K562 (cell line): ENCODE measurements around the gene SHISA4. TPM values are rescaled to one million over a fixed set of nuclear protein-coding genes. Genes with fewer than 3 reads are reported as not detected.

Experiments
- ATAC-seq: fragments of 200-7000 bp; cut with Tn5 transposase; 3 replicates; pipeline ENCODE4 v1.9.1; 2020; ENCODE audit warnings: moderate library complexity
- BruUV-seq: library from RNA; stranded (reverse); fragments of 400-500 nt; replicated peaks from 2 replicates; lab custom pipeline; 2021; lab: Mats Ljungman, UMichigan
- CTCF ChIA-PET: fragments of 300-600 bp; formaldehyde crosslinking; extraction: SDS; loops from one replicate; lab custom pipeline; 2021; ENCODE audit warnings: low intra/inter-chr PET ratio; lab: Yijun Ruan, JAX
- POLR2A ChIA-PET: fragments of 300-600, 350-650 bp; sonication (Branson Sonifier 250); formaldehyde crosslinking; extraction: SDS; loops from one replicate; lab custom pipeline; 2021; ENCODE audit warnings: antibody characterized with exemption, inconsistent platforms; lab: Yijun Ruan, JAX
- DNase-seq, 4 experiments: peaks; one replicate each; pipeline versions ENCODE4 v3.0.0 to v3.0.0-alpha.2; 2011 to 2018; ENCODE audit warnings: low spot score in 3 of 4, mixed read lengths in 3 of 4; ENCODE audit errors: extremely low read depth in 1 of 4
- FAIRE-seq: peaks from 2 replicates; lab custom pipeline; 2011; peaks lifted over from hg19 to GRCh38; lab: Jason Lieb, UNC
- H2AFZ ChIP-seq: 2 replicates; pipeline ENCODE4 v1.6.0; 2011; ENCODE audit warnings: low read depth, low read length, control low read depth, inconsistent platforms
- H3K27ac ChIP-seq: fragments of 200-600 bp; 3 replicates; pipeline ENCODE4 v1.8.0; 2011; ENCODE audit warnings: low read depth, mild to moderate bottlenecking, control low read depth, inconsistent platforms, low read length, moderate library complexity, mixed read lengths; ENCODE audit errors: extremely low read depth
- H3K27me3 ChIP-seq, 2 experiments: fragments of 300-600 bp in 1 of 2; 2 replicates in 1 of 2; 3 replicates in 1 of 2; pipeline versions ENCODE4 v1.6.0 to v1.8.0; 2011; ENCODE audit warnings: inconsistent platforms in 2 of 2, low read length in 2 of 2, mild to moderate bottlenecking in 1 of 2, mixed read lengths in 1 of 2, moderate library complexity in 1 of 2; ENCODE audit not compliant: control insufficient read depth in 2 of 2, insufficient read depth in 2 of 2
- H3K36me3 ChIP-seq: fragments of 300-600 bp; 3 replicates; pipeline ENCODE4 v1.8.0; 2011; ENCODE audit warnings: mild to moderate bottlenecking, low read length, inconsistent platforms; ENCODE audit not compliant: control insufficient read depth, insufficient read depth
- H3K4me1 ChIP-seq, 2 experiments: fragments of 200-600 bp in 1 of 2; replicated peaks in 1 of 2; 2 replicates in 1 of 2; 3 replicates in 1 of 2; pipeline versions ENCODE4 v1.5.1 to v1.8.0; 2011; ENCODE audit warnings: inconsistent platforms in 2 of 2, low read length in 2 of 2, mild to moderate bottlenecking in 1 of 2, mixed read lengths in 1 of 2, moderate library complexity in 1 of 2; ENCODE audit not compliant: control insufficient read depth in 2 of 2, insufficient read depth in 2 of 2
- H3K4me2 ChIP-seq: 2 replicates; pipeline ENCODE4 v1.6.1; 2011; ENCODE audit warnings: low read length, control low read depth, inconsistent platforms, mixed read lengths; ENCODE audit not compliant: insufficient read depth
- H3K4me3 ChIP-seq: fragments of 200-600 bp; sonication (generic), shearing (Covaris generic); 2 replicates; pipeline ENCODE4 v1.5.1; 2016; ENCODE audit warnings: control low read depth, inconsistent platforms
- H3K79me2 ChIP-seq: fragments of 200-600 bp; 3 replicates; pipeline ENCODE4 v1.8.0; 2011; ENCODE audit warnings: low read length, inconsistent platforms; ENCODE audit not compliant: control insufficient read depth, insufficient read depth
- H3K9ac ChIP-seq, 2 experiments: 2 replicates each; pipeline versions ENCODE4 v1.6.0 to v1.6.1; 2011; ENCODE audit warnings: low read depth in 2 of 2, low read length in 2 of 2, control low read depth in 1 of 2, inconsistent platforms in 1 of 2, mild to moderate bottlenecking in 1 of 2, mixed read lengths in 1 of 2; ENCODE audit not compliant: insufficient read depth in 1 of 2
- H3K9me1 ChIP-seq: one replicate; pipeline ENCODE4 v1.6.0; 2011; ENCODE audit warnings: inconsistent platforms, mild to moderate bottlenecking, low read length, moderate library complexity; ENCODE audit not compliant: control insufficient read depth, insufficient read depth
- H3K9me3 ChIP-seq: replicated peaks from 2 replicates; pipeline ENCODE4 v1.5.1; 2011; ENCODE audit warnings: low read depth, low read length, inconsistent platforms; ENCODE audit not compliant: control insufficient read depth, insufficient read depth
- H4K20me1 ChIP-seq: replicated peaks from 2 replicates; pipeline ENCODE4 v1.6.1; 2011; ENCODE audit warnings: low read length, inconsistent platforms, mixed read lengths; ENCODE audit not compliant: control insufficient read depth, insufficient read depth
- ATF3 ChIP-seq, 2 experiments: fragments of 450-650 bp in 1 of 2; sonication (generic) in 1 of 2; formaldehyde crosslinking in 1 of 2; IDR thresholded peaks in 1 of 2; conservative IDR thresholded peaks in 1 of 2; 2 replicates each; pipeline versions ENCODE4 v1.6.1 to v1.8.1; 2016 to 2023; ENCODE audit warnings: mild to moderate bottlenecking in 2 of 2, moderate library complexity in 2 of 2, inconsistent platforms in 1 of 2, missing genetic modification reagents in 1 of 2
- CBFA2T3 ChIP-seq: fragments of 450-650 bp; IDR thresholded peaks from 2 replicates; pipeline ENCODE4 v1.6.1; 2017
- CBX5 ChIP-seq: IDR thresholded peaks from 2 replicates; pipeline ENCODE4 v1.6.1; 2014; ENCODE audit warnings: low read depth, borderline replicate concordance
- COPS2 ChIP-seq: fragments of 450-650 bp; conservative IDR thresholded peaks from 2 replicates; pipeline ENCODE4 v1.6.1; 2016; ENCODE audit warnings: mild to moderate bottlenecking, moderate library complexity
- CXXC5 ChIP-seq: fragments of 250-450 bp; sonication (Bioruptor Pico); IDR thresholded peaks from 2 replicates; pipeline ENCODE4 v1.8.0; 2022; ENCODE audit warnings: inconsistent platforms, mild to moderate bottlenecking, moderate library complexity
- MAFF ChIP-seq: IDR thresholded peaks from 2 replicates; pipeline ENCODE4 v1.6.1; 2012; ENCODE audit warnings: low read length, improper control_type of control experiment
- NCOA6 ChIP-seq: fragments of 450-650 bp; IDR thresholded peaks from 2 replicates; pipeline ENCODE4 v1.6.1; 2017; ENCODE audit warnings: mild to moderate bottlenecking
- SRF ChIP-seq, 2 experiments: fragments of 250-450, 450-650 bp in 1 of 2; sonication (Bioruptor Pico) in 1 of 2; sonication (generic) in 1 of 2; formaldehyde crosslinking; IDR thresholded peaks; 2 replicates each; pipeline versions ENCODE4 v1.5.0 to v1.5.1; 2020 to 2022; ENCODE audit warnings: mild to moderate bottlenecking in 1 of 2, missing genetic modification reagents in 1 of 2
- WHSC1 ChIP-seq: IDR thresholded peaks from one replicate; pipeline ENCODE4 v1.6.1; 2012; ENCODE audit warnings: low read length, control low read depth, inconsistent platforms
- ZBTB12 ChIP-seq: fragments of 250-450 bp; sonication (Bioruptor Pico); IDR thresholded peaks from 2 replicates; pipeline ENCODE4 v1.4.0; 2020
- ZBTB2 ChIP-seq: fragments of 450-650 bp; IDR thresholded peaks from 2 replicates; pipeline ENCODE4 v1.6.1; 2016; ENCODE audit warnings: antibody characterized with exemption
- ZBTB7A ChIP-seq: IDR thresholded peaks from 2 replicates; pipeline ENCODE4 v1.6.1; 2011; ENCODE audit warnings: low read depth, mild to moderate bottlenecking, low read length, moderate library complexity, borderline replicate concordance; ENCODE audit not compliant: control insufficient read depth
- ZNF121 ChIP-seq: sonication (generic); formaldehyde crosslinking; conservative IDR thresholded peaks from 2 replicates; pipeline ENCODE4 v1.8.0; 2022; ENCODE audit warnings: missing genetic modification reagents
- ZNF592 ChIP-seq: fragments of 450-650 bp; IDR thresholded peaks from 2 replicates; pipeline ENCODE4 v1.6.1; 2017; ENCODE audit warnings: antibody characterized with exemption, mild to moderate bottlenecking
- WGBS: fragments of 100-300 bp; shearing (Covaris generic); methylation state at CpG from one replicate; pipeline ENCODE4 v1.1.6; 2016; ENCODE audit warnings: low coverage, mixed read lengths; ENCODE audit not compliant: insufficient coverage; ENCODE audit errors: missing lambda C conversion rate; 5-methylcytosine and 5-hydroxymethylcytosine counted together
- in situ Hi-C: fragments of 300-500 bp; cut with MboI; formaldehyde crosslinking; loops from 4 replicates; pipeline ENCODE4 v1.15.0; 2018; ENCODE audit warnings: inconsistent platforms, mixed read lengths
- intact Hi-C: fragments of 100-400 bp; cut with micrococcal nuclease; formaldehyde crosslinking; loops from 2 replicates; pipeline ENCODE4 v1.14.2; 2022
- polyA plus RNA-seq, 8 experiments: library from polyadenylated mRNA; depleted of rRNA in 4 of 8; stranded (reverse) in 5 of 8; unstranded in 3 of 8; fragments of >200 nt; fragmentation: Nextera tagmentation in 2 of 8; fragmentation: Illumina TruSeq in 1 of 8; extraction: Ambion mirVana in 2 of 8; extraction: Trizol in 1 of 8; gene quantifications; 2 replicates each; pipeline versions ENCODE4 v1.2.1 to v1.2.3, GENCODE V29; 2011 to 2014; ENCODE audit warnings: inconsistent platforms in 1 of 8, missing spikeins in 1 of 8
- total RNA-seq, 7 experiments: library from RNA; depleted of rRNA in 6 of 7; stranded (reverse); fragments of >200 nt in 6 of 7; fragmentation: Illumina TruSeq in 2 of 7; extraction: Trizol in 2 of 7; gene quantifications; 2 replicates each; pipeline versions ENCODE4 v1.2.1 to v1.2.3, GENCODE V29; 2011 to 2021; ENCODE audit warnings: low replicate concordance in 1 of 7

SHISA4 gene
- total and polyA plus RNA-seq, 9 of the 15 experiments (the other 6 are each of a cell fraction or from before 2014, with no cell fraction given) = 0.15 to 0.95 (median 0.68) TPM; not detected in 2

GRCh38 chr1:201885531-201886075 lies 3.1 kb upstream of the SHISA4 start:
- DNase-seq = peak; percentile 84 to 89 (median 86)
- Histone ChIP-seq H3K4me1 (peaks cover 48 to 55% of the 10 kb centered on the region in 2 experiments), H3K27ac (peak overlapping the region; percentile 32; the same call in 1 of the 3 replicates), H3K4me2 (peak overlapping the region; percentile 45), H3K36me3 (no peaks in the 10 kb centered on the region), H3K4me3 (no peak overlapping the region), H3K9me1 (no peaks in the 10 kb centered on the region), H3K27me3 (0 out of 5 replicates have a peak, but pooled peaks cover 0 to 4% of the 10 kb centered on the region in 2 experiments), H2AFZ (peak overlapping the region; percentile 67), H3K9me3 (no peaks in the 10 kb centered on the region), H4K20me1 (no peaks in the 10 kb centered on the region), H3K79me2 (no peaks in the 10 kb centered on the region), H3K9ac (peak overlapping the region; percentile 21 to 36; a peak in 2 of 4 replicates)
- intact Hi-C loops (no loop called here), in situ Hi-C loops (no loop called here)
- WGBS = 35% methylated on average over 6 of the region's 6 CpGs
- CTCF ChIA-PET = interaction anchor here (0.6 kb wide), 1 partner anchor 10 kb away, joined by 5 read pairs; no protein-coding TSS in a partner anchor
- BruUV-seq = no TSS peak
- FAIRE-seq = peak; percentile 88
- POLR2A ChIA-PET = interaction anchor here (0.6 to 2.0 kb wide), 7 partner anchors 10 to 167 kb away, joined by 3 to 12 read pairs (median 3); partner anchors contain the start of gene RNPEP
- ATAC-seq = peak; percentile 76
- TF ChIP-seq ZNF121 (CRISPR knock-in tag) (no peak), ZBTB12 (CRISPR knock-in tag) (no peak), MAFF (peak; percentile 71), SRF (CRISPR knock-in tag; IDR thresholded peaks at IDR 0.05) (peak in 1 of 2 experiments; percentile 31; a peak in 1 of 4 replicates), WHSC1 (no peak), ZBTB2 (peak; percentile 62; the same call in 1 of the 2 replicates), CBX5 (no peak), ZBTB7A (peak; percentile 85; the same call in 1 of the 2 replicates), CBFA2T3 (peak; percentile 37), CXXC5 (CRISPR knock-in tag) (0 out of 2 replicates have a peak, but pooled peaks have one; percentile 13), ZNF592 (peak; percentile 72), COPS2 (no peak), ATF3 (IDR thresholded peaks at IDR 0.05) (peak; percentile 60; the same call in 1 of the 2 replicates), ATF3 (CRISPR knock-in tag; conservative IDR thresholded peaks at IDR 0.05) (no peak), NCOA6 (no peak)
